Measurements from ENCODE around the gene SLC7A14.

DNA sequence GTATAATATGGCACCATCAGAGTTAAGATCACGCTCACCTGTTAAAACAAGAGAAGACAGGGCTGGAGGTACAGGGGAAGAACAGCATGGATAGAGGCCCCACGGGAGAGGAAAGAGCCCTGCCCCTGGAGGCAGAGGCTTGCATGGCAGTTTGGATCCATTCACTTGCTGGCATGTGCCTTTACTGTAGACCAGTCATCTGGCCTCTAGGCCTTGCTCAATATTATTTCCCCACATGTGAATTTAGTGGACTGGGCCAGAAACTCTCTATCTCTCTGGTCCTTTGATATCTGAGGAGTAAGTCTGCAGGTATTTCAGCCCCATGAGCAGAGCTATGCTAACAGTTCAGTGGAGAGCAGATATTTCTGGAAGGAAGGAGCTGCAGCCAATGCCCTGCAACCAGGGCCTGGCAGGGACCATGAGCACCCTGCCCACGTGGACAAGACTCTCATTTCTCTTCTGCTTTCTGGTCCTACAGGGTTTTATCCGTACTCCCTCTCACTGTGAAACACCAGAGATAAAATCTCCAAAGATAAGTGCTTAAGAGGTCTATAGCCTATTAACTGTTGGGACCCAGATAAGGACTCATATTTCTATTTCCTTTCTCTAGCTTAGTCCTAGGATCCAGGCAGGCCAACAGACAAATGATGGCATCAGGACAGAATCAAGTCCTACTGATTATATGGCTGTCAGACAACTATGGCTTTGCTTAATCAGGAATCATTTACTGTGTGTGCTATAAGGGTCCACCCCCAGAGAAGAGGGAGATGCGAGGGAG, 102.2 kb downstream of the SLC7A14 start:
- TF ChIP-seq, protein P1, sequence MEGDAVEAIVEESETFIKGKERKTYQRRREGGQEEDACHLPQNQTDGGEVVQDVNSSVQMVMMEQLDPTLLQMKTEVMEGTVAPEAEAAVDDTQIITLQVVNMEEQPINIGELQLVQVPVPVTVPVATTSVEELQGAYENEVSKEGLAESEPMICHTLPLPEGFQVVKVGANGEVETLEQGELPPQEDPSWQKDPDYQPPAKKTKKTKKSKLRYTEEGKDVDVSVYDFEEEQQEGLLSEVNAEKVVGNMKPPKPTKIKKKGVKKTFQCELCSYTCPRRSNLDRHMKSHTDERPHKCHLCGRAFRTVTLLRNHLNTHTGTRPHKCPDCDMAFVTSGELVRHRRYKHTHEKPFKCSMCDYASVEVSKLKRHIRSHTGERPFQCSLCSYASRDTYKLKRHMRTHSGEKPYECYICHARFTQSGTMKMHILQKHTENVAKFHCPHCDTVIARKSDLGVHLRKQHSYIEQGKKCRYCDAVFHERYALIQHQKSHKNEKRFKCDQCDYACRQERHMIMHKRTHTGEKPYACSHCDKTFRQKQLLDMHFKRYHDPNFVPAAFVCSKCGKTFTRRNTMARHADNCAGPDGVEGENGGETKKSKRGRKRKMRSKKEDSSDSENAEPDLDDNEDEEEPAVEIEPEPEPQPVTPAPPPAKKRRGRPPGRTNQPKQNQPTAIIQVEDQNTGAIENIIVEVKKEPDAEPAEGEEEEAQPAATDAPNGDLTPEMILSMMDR (IDR thresholded peaks at IDR 0.05; ENCODE audit: low read depth, low read length) = peak; percentile 16; the same call in 1 of the 2 replicates
- no peak for TF ChIP-seq EZH2phosphoT487 (IDR thresholded peaks at IDR 0.05; ENCODE audit: low read depth)

Measured in OCI-LY3 (cell line).